IPS DF 19.7 (cell line): ENCODE measurements around the gene MFSD11.
"Not testable (repeated sequence)": the region's sequence is repeated elsewhere in the genome, so short reads cannot be mapped to it uniquely, and the experiment has no call there.

Experiments
- DNase-seq: peaks from one replicate; pipeline ENCODE4 v3.0.0-alpha.2; 2013; ENCODE audit warnings: low read depth, low spot score

Gene MFSD11

DNA sequence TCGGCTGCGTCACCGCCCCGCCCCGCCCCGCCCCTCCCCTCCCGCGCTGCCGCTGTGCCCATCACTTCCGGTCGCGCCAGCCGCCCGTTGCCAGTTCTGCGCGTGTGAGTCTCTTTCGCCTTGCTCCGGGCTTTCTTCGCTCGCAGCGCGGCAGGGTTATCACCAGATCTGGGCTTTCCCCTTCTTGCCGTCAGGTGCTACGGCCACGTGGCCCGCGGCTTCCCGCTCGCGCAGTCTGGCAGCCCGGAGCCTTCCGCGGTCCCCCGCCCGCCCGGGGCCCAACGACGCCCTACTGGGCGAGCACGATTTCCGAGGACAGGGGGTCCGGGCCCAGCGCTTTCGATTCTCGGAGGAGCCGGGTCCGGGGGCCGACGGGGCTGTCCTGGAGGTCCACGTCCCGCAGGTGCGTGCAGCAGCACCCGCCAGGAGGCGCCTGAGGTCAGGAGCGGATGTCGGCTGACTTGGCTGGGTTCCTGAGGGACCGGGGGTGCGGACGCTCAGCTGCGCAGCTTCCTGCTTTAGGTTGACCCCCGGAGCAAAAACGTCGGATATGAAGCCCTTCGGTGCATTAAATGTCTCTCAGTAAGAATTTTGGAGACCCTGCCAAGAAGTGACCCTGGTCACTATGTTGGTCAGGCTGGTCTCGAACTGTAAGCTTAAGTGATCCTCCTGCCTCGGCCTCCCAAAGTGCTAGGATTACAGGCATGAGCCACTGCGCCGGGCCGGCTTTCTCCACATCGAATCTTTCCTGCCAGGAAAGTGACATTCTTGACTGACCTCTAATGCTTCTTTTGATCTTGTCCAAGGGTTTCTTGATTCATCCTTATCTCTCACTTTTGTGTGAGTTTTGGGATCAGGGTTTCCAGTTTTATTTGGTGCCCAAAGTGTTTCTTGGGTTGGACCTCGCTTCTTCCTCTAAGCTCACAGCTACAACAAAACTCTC, 10.9 kb upstream of the MFSD11 start, which contains the start of gene METTL23:
METTL23 (plus strand) TSS at position 64 of the 943 bp plus-strand sequence. CDS start 2,872 bp downstream, outside the sequence.
- no peak for DNase-seq

- DNase-seq: no peak
These were observed 10.0 kb upstream of the MFSD11 start for GRCh38 chr17:76727745-76728456.

GRCh38 chr17:76731800-76732733, 5.9 kb upstream of the MFSD11 start:
- DNase-seq: not testable (repeated sequence)

GRCh38 chr17:76732734-76733617, 4.9 kb upstream of the MFSD11 start:
- no peak for DNase-seq

DNA sequence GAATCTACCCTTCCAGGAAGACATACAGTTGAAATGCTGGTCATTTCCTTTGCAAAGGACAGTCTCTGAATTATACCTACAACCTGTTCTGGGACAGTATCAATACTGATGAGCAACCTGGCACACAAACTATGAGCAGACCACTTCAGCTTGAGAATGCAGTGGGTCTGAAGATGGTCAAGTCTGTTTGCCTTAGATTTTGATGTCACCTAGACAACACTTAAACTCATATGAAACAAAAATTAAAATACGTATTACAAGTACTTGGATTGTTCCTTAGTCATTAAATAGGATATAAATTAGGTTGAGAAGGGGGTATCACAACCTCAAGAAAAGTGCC, 4.3 kb upstream of the MFSD11 start:
- DNase-seq: no peak

GRCh38 chr17:76734080-76734840, 3.7 kb upstream of the MFSD11 start:
- no peak for DNase-seq

- no peak for DNase-seq
These were observed 2.9 kb upstream of the MFSD11 start for GRCh38 chr17:76735006-76735405.

DNA sequence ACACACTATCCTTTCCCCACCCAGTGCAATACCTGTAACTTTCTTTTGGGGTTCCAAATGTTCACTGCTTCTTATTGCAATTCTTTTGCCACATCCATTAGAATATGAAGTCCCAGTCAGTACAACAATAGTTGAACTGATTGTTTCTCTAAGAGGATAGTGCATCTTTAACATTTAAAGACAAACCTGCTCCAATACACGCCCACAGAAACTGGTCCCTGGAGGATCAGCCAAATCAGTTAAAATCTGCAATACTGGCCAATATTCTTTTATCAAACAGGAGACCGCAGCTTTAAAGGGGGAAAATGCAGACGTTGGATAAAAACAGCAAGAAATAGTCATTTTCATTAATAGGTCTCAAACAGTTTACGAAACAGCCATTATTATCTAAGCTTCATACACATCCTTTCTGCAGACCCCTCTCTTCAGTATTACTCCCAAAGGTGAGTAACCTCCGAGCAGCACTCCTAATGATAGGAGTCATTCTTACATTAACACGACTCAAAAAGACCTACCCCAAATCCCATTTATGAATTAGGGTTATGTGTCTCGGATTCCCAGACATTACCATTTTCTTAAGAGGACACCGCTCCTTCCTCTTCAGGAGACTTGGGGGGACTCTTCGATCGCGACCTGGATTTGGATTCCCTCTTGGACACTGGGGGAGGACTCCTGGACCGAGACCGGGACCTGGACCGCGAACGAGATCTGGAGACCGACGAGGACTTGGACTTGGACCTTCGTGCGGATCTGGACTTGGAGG, 2.2 kb upstream of the MFSD11 start:
- no peak for DNase-seq

DNA sequence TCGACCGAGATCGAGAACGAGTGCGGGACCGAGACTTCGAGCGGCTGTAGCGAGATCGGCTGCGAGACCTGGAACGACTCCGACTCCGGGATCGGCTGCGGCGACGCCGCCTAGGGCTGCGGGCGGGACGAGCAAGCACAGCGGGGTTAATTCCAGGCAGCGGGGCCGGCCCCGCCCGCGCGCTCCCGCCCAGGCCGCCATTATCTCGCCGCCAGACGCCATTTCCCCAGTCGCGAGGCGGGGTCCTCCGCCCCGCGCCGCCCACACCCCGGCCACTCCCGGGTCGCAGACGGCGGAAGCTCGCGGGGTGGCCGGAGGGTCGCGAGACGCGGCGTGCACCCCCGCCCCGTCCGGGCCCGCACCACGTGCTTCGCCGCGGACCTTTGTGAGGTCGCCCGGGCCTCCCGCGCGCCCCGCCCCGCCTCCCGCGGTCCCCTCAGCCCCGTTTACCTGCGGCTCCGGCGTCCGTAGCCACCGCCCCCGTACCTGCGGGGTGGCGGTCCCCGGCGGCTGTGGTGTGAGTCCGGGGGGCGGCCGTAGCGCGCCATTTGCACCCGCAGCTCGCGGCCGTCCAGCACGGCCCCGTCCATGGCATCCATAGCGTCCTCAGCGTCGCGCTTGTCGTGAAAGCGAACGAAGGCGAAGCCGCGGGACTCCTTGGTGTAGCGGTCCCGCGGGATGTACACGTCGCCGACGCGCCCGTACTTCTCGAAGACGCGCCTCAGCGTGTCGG, 1.4 kb upstream of the MFSD11 start:
- DNase-seq: no peak

DNA sequence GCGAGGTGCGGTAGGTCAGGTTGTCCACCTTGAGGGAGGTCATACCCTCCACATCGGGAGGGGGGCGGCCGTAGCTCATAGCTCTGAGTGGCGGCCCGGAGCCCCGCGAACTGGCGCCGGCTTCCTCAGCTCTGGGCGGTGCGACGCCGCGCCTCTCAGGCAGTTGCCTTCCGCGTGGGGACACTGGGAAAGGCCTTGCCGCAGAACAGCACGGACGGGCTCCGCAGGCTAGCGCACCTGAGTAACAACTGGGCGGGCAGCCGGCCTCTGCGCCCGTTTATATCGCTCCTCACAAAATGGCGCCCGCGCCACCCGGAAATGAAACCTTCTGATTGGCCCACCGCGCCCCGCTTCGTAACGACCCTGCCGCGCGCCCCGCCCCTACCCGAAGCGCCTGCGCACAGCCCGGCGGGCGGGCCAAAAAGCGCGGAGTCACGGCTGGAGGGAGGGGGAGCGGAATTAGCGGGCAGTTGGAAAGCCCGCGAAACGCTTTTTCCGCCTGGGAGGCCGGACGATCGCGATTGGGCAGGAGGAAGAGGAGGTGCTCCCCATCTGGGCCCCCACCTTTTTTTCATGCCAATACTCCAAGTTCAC, 740 bp upstream of the MFSD11 start, which contains the start of gene SRSF2:
SRSF2 (minus strand) TSS at position 250 of the 594 bp plus-strand sequence; CDS start at position 79, 171 bp downstream.
- peak; percentile 84 for DNase-seq

GRCh38 chr17:76738468-76738850, 540 bp downstream of the MFSD11 start:
- no peak for DNase-seq

- not testable (repeated sequence) for DNase-seq
These were observed 1.7 kb downstream of the MFSD11 start for GRCh38 chr17:76739568-76740115.

DNA sequence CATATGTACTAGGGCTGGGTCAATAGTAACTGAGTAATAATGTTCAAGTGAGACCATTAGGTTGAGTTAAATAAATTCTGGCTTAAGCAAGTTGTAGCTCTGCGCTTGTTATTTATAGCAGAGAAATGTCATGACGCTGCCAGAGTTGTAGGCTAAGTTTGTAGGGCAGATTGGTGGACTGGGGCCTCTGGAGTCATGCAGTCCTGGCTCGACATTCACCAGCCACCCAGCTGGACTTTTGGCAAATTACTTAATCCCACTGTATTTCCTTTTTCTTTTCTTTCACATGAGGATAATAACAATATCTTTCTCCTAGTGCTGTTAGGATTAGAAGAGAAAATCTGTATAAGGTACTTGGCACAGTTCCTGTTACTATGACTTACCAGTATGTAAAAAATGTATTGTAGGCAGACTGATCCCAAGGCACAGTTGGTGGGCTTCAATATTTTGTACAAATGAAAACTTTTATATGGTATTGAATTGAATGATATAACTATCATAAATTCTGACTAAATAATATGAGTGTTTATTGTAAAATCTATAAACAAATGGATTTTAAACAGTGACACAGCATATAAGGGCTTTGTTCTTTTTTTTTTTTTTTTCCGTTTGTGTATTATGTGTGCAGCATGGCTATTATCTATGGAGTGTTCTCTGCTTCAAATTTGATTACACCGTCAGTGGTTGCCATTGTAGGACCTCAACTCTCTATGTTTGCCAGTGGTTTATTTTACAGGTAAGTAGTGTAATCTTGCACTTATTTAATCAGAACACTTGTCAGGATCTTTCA, 2.6 kb downstream of the MFSD11 start:
- DNase-seq: no peak

DNA sequence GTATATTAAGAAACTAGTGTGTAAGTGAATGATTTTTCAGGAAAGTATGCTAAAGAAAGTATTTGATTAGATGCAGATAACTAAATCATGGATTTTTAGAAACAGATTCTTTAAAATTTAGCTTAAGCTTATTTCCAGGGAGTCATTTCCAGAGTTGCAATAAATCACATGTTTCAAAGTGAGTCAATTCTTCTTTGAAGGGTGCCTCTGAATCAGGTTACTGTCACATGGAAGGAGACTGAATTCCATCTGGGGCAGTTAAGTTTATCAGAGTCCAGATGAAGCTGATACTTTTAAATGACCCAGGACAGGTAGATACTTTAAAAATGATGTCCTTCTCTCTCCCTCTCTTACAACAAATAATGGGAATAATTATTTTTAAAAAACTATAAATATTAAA, 5.0 kb downstream of the MFSD11 start:
- DNase-seq: no peak

DNA sequence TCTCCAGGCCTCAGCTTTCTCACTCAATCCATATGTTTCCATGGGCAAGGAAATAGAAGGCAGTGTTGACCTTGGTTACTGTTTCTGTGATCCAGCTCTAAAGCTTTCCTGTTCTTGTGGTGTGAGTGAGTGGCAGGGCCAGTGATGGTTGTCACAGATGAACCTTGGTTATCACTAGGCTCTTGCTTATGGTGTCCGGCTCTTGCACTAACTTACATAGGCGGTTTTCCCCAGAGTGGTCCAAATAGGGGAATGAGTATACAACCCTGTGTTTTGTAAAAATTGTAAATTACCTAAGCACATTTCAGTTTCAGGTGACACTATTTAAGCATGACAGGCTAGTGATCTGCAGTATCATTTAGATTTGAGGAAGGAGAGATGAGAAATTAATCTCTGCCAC, 6.8 kb downstream of the MFSD11 start:
- no peak for DNase-seq

GRCh38 chr17:76745785-76746184, 7.9 kb downstream of the MFSD11 start:
- DNase-seq: not testable (repeated sequence)
